HG02870 (cell line): ENCODE measurements around the gene DSCAML1.

Experiments used
- ATAC-seq: cut with Tn5 transposase; IDR thresholded peaks from one replicate; pipeline ENCODE4 v1.9.1; 2021; ENCODE audit warnings: mild to moderate bottlenecking, moderate library complexity; ENCODE audit not compliant: unreplicated experiment

The DSCAML1 gene

GRCh38 chr11:117535201-117535849 is 261.7 kb downstream of the DSCAML1 start:
- no peak for ATAC-seq

DNA sequence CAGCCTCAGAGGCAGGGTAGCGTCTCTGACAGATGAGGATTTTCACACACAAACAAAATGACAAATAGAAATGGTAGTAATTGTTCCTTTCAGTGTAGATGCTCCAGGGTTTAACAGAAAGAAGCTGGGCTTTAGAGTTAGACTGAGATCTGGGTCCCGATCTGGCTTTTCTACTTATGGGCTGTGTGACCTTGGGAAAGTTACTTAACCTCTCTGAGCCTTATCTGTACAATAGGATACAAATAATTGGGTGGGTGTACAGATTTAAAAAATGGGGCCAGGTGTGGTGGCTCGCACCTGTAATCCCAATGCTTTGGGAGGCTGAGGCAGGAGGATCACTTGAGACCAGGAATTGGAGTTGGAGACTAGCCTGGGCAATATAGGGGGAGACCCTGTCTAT is 264.4 kb downstream of the DSCAML1 start:
- ATAC-seq = no peak

DNA sequence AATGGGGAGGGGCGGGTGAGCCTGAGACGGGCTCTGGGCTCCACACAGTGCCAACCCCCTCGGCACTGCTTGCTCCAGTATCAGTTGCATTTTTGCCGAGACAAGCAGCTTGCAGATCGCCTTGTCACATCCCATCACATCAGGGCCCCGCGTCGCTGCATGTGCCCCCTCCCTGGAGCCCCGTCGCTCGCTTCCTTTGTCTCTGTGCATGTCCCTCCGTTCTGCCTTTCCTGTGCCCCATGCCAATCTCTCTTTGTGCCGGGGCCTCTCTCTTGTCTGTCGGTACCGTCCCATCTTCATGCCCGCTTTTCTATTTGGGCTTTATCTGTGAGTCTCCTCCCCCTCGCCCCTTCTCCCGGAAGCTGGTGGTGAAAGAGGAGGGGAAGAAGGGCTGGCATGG is 267.2 kb downstream of the DSCAML1 start:
- ATAC-seq = no peak

GRCh38 chr11:117528097-117528721 is 268.8 kb downstream of the DSCAML1 start:
- no peak for ATAC-seq

DNA sequence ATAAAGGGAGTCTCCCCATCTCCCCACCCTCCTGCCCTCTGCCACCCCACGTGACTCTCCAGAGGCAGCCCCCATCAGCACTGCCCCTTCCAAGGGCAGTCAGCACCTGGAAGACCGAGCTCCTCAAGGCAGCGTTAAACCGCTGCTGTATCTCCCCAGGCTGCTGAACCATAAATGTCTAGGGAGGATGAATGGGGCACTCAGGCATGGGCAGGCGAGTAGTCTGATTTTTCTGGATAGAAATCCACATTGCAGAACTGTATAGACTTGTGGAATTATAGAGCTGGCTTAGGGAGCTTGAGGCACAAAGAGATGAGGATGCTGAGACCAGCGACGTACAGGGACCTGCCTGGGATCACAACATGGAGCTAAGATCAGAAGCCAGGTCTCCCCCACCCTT is 269.7 kb downstream of the DSCAML1 start:
- no peak for ATAC-seq

GRCh38 chr11:117525866-117526542 is 271.0 kb downstream of the DSCAML1 start:
- no peak for ATAC-seq

DNA sequence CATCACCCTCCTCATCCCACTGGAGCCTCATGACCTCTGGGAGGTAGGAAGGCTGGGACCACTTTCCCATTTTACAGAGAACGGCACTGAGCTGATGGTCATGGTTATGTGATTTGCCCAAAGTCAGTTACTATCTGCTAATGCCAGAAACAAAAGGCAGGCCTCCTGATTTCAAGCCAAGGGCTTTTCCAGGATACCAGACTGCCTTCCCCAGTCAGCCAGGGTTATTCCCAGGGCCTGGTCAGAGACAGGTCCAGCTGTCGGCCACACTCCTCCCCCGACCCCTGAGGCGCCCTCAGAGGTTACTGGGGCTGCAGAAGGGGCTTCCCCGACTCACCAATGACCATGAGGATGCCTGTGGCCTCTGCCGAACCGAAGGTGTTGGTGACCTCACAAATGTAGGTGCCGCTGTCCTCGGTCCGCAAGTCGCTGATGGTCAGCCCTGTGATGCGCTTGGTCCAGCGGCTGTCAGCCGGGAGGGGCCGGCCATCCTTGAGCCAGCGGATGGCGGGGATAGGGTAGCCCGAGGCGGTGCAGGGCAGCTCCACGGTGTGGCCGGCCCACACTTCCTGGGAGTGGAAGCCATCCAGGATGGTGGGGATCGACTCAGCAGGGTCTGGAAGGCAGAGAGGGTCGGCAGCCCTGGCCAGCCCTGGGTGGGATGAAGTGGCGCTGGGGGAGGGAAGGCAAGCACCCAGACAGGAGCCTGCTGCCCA is 272.4 kb downstream of the DSCAML1 start:
- ATAC-seq = no peak

DNA sequence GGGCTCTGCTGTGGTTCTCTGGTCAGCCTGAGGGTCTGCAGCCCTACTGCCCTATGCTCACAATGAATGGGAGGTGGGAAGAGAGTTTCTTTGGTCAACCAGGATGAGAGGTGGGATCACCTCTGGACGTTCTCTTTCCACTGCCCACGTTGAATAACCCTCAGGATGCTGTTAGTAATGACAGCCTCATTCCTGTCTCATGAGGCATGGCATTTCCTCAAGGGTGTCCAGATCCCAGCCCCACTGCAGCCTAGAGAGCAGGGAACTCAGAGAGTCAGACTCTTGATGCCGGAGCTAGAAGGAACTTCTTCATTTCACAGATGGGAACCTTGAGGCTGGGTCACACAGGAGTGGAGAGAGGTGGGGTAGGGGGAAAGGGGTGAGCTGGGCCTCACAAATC is 273.3 kb downstream of the DSCAML1 start:
- ATAC-seq = no peak

DNA sequence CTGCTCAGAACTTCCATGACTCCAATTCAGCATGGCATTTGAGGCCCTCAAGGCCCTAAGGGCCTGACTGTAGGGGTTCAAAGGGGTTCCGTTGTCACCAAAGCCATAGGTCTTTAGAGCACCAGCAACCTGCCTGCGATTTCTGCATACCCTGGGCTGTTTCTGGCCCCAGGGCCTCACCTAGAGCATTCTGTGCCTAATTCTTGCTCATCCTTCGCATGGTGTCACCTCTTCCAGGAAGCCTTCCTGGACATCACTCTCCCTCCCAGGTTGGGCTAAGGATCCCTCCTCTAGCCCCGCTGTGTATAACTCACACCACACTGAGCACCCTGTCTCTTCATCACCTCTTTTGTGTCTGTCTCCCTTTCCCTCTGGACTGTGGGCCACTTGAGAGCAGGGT is 275.0 kb downstream of the DSCAML1 start:
- ATAC-seq = no peak

DNA sequence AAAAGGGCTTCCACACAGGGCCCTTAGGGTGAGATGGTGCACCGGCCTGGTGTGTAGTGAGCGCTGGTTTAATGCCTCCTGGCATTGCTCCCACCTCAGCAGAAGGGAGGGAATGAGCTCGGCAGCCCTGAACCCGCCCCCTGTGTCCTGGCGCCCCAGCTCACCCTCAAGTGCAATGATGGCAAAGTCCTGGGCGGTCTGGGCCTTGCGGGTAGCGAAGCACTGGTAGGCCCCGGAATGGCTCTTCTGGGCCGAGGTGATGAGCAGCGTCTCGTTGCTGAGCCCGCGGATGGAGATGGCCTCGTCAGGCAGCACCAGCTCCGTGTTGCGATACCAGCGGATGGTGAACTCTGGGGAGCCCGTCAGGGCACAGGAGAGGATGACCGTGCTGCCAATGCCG is 276.1 kb downstream of the DSCAML1 start:
- ATAC-seq = no peak

DNA sequence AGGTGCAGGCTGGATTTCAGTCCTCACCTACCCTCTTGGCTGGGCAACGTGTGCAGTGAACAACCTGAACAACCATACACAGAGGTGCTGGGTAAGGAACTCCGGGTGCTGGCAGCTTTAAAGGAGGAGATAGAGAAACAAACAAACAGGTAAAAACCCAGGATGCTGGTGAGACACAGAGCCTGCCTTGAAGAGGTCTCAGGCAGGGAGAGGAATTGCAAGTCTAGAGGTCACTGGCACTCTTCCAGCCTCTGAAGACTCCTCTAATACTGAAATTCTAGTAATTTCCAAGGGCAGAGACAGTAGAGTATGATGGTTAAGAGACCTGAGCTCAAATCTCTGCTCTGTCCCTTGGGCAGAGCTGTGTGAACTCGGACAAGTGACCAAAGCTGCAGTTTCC is 276.8 kb downstream of the DSCAML1 start:
- ATAC-seq = no peak

- ATAC-seq = no peak
Observed at GRCh38 chr11:117519590-117519989, 277.4 kb downstream of the DSCAML1 start.

- no peak for ATAC-seq
Observed at GRCh38 chr11:117519170-117519569, 277.8 kb downstream of the DSCAML1 start.

GRCh38 chr11:117518455-117518854 is 278.6 kb downstream of the DSCAML1 start:
- ATAC-seq = no peak

GRCh38 chr11:117517097-117517496 is 279.9 kb downstream of the DSCAML1 start:
- ATAC-seq = no peak

DNA sequence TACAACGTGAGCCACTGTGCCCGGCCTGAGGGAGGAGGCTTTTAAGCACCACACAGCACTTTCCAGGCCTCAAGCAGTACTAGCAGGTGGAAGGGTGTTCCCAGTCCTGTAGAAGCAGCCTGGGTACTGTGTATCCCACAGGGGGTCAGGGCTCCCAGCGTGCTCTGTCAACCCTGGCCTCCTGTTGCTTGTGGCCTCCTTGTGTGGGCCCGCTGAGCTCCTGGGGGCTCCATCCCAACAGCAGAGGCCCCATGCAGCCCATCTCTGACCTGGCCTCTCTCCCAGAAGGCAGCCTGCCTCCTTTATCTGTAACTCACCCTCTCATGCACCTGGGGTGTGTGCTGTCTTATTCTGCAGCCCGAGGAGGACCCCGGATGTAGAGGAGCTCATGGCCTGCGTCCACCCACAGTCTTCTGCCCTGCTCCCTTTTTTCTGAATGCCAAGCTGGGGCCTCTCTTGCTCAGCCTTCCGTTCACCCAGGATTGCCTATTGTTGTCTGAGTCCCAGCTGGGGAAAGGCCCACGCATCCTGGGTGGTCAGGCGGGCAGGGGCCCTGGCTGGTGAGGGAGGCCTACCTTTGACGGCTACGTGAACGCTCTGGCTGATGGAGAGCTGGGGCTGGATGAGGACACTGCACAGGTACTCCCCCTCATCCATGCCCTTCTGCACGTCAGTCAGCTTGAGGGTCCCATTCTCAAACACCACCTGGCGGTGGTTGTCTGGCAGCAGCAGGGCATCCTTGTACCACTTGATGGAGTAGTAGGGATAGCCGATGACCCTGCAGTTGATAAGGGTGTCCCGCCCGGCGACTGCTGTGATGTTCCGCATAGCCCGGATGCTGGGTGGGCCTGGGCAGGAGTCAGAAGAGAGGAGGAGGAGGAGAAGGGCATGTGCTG is 280.9 kb downstream of the DSCAML1 start:
- ATAC-seq = no peak

DNA sequence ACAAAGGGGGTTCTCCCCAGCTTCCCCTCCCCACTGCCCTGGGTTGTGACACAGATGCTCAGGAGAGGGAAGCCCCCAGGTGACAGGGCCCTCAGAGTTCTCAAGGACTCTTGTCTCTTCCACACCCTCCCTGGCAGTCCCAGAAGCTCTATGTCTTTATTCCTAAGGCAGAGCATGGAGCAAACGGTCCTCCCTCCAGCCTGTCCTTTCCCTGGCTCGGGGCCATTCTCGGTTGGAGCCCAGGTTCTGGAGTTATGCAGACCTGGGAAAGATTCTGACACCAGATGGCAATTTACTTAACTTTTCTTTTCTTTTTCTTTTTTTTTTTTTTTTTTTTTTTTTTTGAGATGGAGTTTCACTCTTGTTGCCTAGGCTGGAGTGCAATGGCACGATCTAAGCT is 282.8 kb downstream of the DSCAML1 start:
- ATAC-seq = no peak

- ATAC-seq = no peak
Observed at GRCh38 chr11:117513666-117514065, 283.4 kb downstream of the DSCAML1 start.

DNA sequence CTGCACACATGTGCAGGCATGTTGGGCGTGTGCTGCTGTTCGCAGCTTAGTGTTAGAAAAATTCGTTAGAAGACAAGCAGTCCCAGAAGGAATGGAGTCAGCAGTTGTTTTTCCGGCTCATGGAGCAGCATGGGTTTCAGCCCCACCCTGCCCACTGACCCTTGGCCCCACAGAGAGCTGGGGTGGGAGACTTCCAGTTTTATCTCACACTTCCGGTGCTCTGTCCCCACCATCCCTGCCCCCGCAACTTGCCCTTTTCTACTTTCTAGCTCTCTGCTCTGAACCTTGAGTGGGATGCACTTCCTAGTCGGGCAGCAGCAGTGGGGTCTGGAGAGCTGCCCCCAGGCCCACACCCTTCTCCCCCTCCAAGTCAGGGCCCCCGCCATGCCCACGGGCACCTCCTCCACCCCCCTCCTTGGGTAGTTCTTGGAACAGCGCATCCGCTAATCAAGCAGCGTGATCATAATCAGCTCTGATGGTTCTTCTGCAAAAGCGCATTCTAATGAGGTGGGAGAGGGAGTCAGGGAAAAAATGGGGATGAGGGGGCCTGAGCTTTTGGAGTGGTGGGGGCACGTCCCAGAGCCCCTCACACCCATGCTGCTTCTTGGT is 285.0 kb downstream of the DSCAML1 start:
- no peak for ATAC-seq

- ATAC-seq = no peak
Observed at GRCh38 chr11:117511483-117511930, 285.5 kb downstream of the DSCAML1 start.
